Astrocyte (in vitro differentiated cells and primary cell): ENCODE data around the gene NCDN. TPM values are rescaled to one million over a fixed set of nuclear protein-coding genes. Genes with fewer than 3 reads are reported as not detected.
A peak's percentile ranks its signal among the peaks of the same experiment; 100 is the strongest.

ENCODE experiments used
- DNase-seq: peaks from one replicate; pipeline ENCODE4 v3.0.0-alpha.2; 2010; ENCODE audit warnings: low read depth
- FAIRE-seq: peaks from 2 replicates; lab custom pipeline; 2011; peaks lifted over from hg19 to GRCh38; lab: Jason Lieb, UNC
- H2AFZ ChIP-seq: 2 replicates; pipeline ENCODE4 v1.6.0; 2012; ENCODE audit warnings: low read depth, low read length, inconsistent platforms
- H3K27ac ChIP-seq: 2 replicates; pipeline ENCODE4 v1.5.1; 2011; ENCODE audit warnings: low read depth, low read length, inconsistent platforms
- H3K27me3 ChIP-seq: 2 replicates; pipeline ENCODE4 v1.6.0; 2011; ENCODE audit warnings: low read length, inconsistent platforms; ENCODE audit not compliant: insufficient read depth
- H3K36me3 ChIP-seq: 2 replicates; pipeline ENCODE4 v1.5.1; 2011; ENCODE audit warnings: low read length, inconsistent platforms; ENCODE audit not compliant: insufficient read depth
- H3K4me1 ChIP-seq: 2 replicates; pipeline ENCODE4 v1.5.1; 2011; ENCODE audit warnings: low read length, inconsistent platforms; ENCODE audit not compliant: insufficient read depth
- H3K4me2 ChIP-seq: 2 replicates; pipeline ENCODE4 v1.6.0; 2012; ENCODE audit warnings: low read length, inconsistent platforms
- H3K4me3 ChIP-seq: 2 replicates; pipeline ENCODE4 v1.5.1; 2011; ENCODE audit warnings: low read depth, mild to moderate bottlenecking, low read length, inconsistent platforms; ENCODE audit not compliant: insufficient read depth
- H3K79me2 ChIP-seq: 2 replicates; pipeline ENCODE4 v1.6.0; 2012; ENCODE audit warnings: mild to moderate bottlenecking, low read length, inconsistent platforms; ENCODE audit not compliant: insufficient read depth
- H3K9ac ChIP-seq: 2 replicates; pipeline ENCODE4 v1.6.0; 2012; ENCODE audit warnings: mild to moderate bottlenecking, low read length, inconsistent platforms
- H3K9me3 ChIP-seq: 2 replicates; pipeline ENCODE4 v1.5.1; 2012; ENCODE audit warnings: low read depth, mild to moderate bottlenecking, low read length, inconsistent platforms; ENCODE audit not compliant: insufficient read depth
- H4K20me1 ChIP-seq: 2 replicates; pipeline ENCODE4 v1.6.0; 2012; ENCODE audit warnings: low read length, inconsistent platforms; ENCODE audit not compliant: insufficient read depth
- H3K27ac Mint-ChIP-seq: one replicate; pipeline ENCODE4 v1.8.0; 2021; ENCODE audit warnings: mild to moderate bottlenecking, mixed read lengths; ENCODE audit not compliant: unreplicated experiment
- H3K27me3 Mint-ChIP-seq: one replicate; pipeline ENCODE4 v1.8.0; 2021; ENCODE audit warnings: low read depth, mixed read lengths; ENCODE audit not compliant: unreplicated experiment
- H3K36me3 Mint-ChIP-seq: one replicate; pipeline ENCODE4 v1.8.0; 2021; ENCODE audit warnings: low read depth, mixed read lengths; ENCODE audit not compliant: unreplicated experiment
- H3K4me1 Mint-ChIP-seq: one replicate; pipeline ENCODE4 v1.8.0; 2021; ENCODE audit warnings: low read depth, mixed read lengths; ENCODE audit not compliant: unreplicated experiment
- H3K4me3 Mint-ChIP-seq: one replicate; pipeline ENCODE4 v1.8.0; 2021; ENCODE audit warnings: mild to moderate bottlenecking, moderate library complexity, mixed read lengths; ENCODE audit not compliant: unreplicated experiment
- H3K9me3 Mint-ChIP-seq: one replicate; pipeline ENCODE4 v1.8.0; 2021; ENCODE audit warnings: mild to moderate bottlenecking, mixed read lengths; ENCODE audit not compliant: unreplicated experiment
- CTCF ChIP-seq: IDR thresholded peaks from 2 replicates; pipeline ENCODE4 v1.5.1; 2011; ENCODE audit warnings: low read depth, mild to moderate bottlenecking, inconsistent platforms, low read length, moderate library complexity; ENCODE audit not compliant: insufficient read depth
- EZH2 ChIP-seq: IDR thresholded peaks from 2 replicates; pipeline ENCODE4 v1.6.1; 2012; ENCODE audit warnings: mild to moderate bottlenecking, low read length, inconsistent platforms; ENCODE audit not compliant: insufficient read depth
- total RNA-seq: library from RNA; stranded (reverse); gene quantifications from 2 replicates; pipeline ENCODE4 v1.2.1, GENCODE V29; 2021

The NCDN gene
- total RNA-seq, 1 donor from 2014 or later = 42.1 TPM

GRCh38 chr1:35539824-35540261 lies 17.8 kb upstream of the NCDN start:
- TF ChIP-seq EZH2 (no peak), CTCF (no peak)
- FAIRE-seq (peak; percentile 94), DNase-seq (peak; percentile 75)
- no peaks in the 10 kb centered on the region for H3K27me3 Mint-ChIP-seq
- H3K4me3 ChIP-seq = no peak overlapping the region
- H3K4me3 Mint-ChIP-seq = no peak overlapping the region
- peaks cover 9% of the 10 kb centered on the region for H3K36me3 Mint-ChIP-seq
- H3K9me3 Mint-ChIP-seq = no peaks in the 10 kb centered on the region
- H3K4me2 ChIP-seq = peak overlapping the region; percentile 57
- no peak overlapping the region for H3K27ac Mint-ChIP-seq
- H2AFZ ChIP-seq = no peak overlapping the region
- H3K4me1 ChIP-seq = peaks cover 28% of the 10 kb centered on the region
- H3K27ac ChIP-seq = peak overlapping the region; percentile 19
- H3K9ac ChIP-seq = peak overlapping the region; percentile 3
- peaks cover 38% of the 10 kb centered on the region for H3K79me2 ChIP-seq
- peaks cover 29% of the 10 kb centered on the region for H3K4me1 Mint-ChIP-seq
- H3K27me3 ChIP-seq = no peaks in the 10 kb centered on the region
- no peaks in the 10 kb centered on the region for H3K9me3 ChIP-seq
- H4K20me1 ChIP-seq = peaks cover 64% of the 10 kb centered on the region
- peaks cover under 1% of the 10 kb centered on the region for H3K36me3 ChIP-seq

- Mint-ChIP-seq H3K27me3 (no peaks in the 10 kb centered on the region), H3K4me3 (peak overlapping the region; percentile 41), H3K36me3 (peaks cover 4% of the 10 kb centered on the region), H3K27ac (no peak overlapping the region), H3K4me1 (peaks cover 12% of the 10 kb centered on the region), H3K9me3 (peaks cover 3% of the 10 kb centered on the region)
- Histone ChIP-seq H3K9me3 (no peaks in the 10 kb centered on the region), H3K79me2 (peaks cover 44% of the 10 kb centered on the region), H3K4me2 (no peak overlapping the region), H4K20me1 (peaks cover 49% of the 10 kb centered on the region), H2AFZ (no peak overlapping the region), H3K36me3 (peaks cover 15% of the 10 kb centered on the region), H3K27me3 (no peaks in the 10 kb centered on the region), H3K4me1 (peaks cover 8% of the 10 kb centered on the region), H3K27ac (no peak overlapping the region), H3K4me3 (no peak overlapping the region), H3K9ac (no peak overlapping the region)
- FAIRE-seq (no peak), DNase-seq (no peak)
- TF ChIP-seq CTCF (no peak), EZH2 (no peak)
Measured at GRCh38 chr1:35544976-35545375, 12.6 kb upstream of the NCDN start.

- Mint-ChIP-seq H3K4me3 (no peak overlapping the region), H3K36me3 (no peaks in the 10 kb centered on the region), H3K27ac (no peak overlapping the region), H3K27me3 (no peaks in the 10 kb centered on the region), H3K9me3 (peaks cover 3% of the 10 kb centered on the region), H3K4me1 (peaks cover 6% of the 10 kb centered on the region)
- Histone ChIP-seq H3K4me3 (no peak overlapping the region), H4K20me1 (peaks cover 36% of the 10 kb centered on the region), H3K4me1 (no peaks in the 10 kb centered on the region), H3K4me2 (no peak overlapping the region), H3K9ac (no peak overlapping the region), H3K36me3 (peaks cover 17% of the 10 kb centered on the region), H3K27ac (no peak overlapping the region), H2AFZ (no peak overlapping the region), H3K79me2 (peaks cover 42% of the 10 kb centered on the region), H3K27me3 (no peaks in the 10 kb centered on the region), H3K9me3 (no peaks in the 10 kb centered on the region)
- no peak for TF ChIP-seq EZH2
- TF ChIP-seq CTCF = no peak
- no peak for DNase-seq
- no peak for FAIRE-seq
Measured at GRCh38 chr1:35546614-35547013, 11.0 kb upstream of the NCDN start.
